KMS-11 (cell line): Measurements from ENCODE around the gene MGAT5B.

Experiments used
- H2AFZ ChIP-seq: fragments of 200-600 bp; sonication (generic); 2 replicates; pipeline ENCODE4 v1.6.1; 2016; ENCODE audit warnings: antibody characterized with exemption, mixed run types, low read depth
- H3K27ac ChIP-seq: fragments of 200-600 bp; sonication (generic); 2 replicates; pipeline ENCODE4 v1.6.1; 2016; ENCODE audit warnings: mild to moderate bottlenecking, mixed run types
- H3K27me3 ChIP-seq: fragments of 200-600 bp; sonication (generic); 2 replicates; pipeline ENCODE4 v1.6.1; 2017; ENCODE audit warnings: mild to moderate bottlenecking, low read depth, mixed run types, moderate library complexity; ENCODE audit not compliant: insufficient read depth
- H3K36me3 ChIP-seq: fragments of 200-600 bp; sonication (generic); 2 replicates; pipeline ENCODE4 v1.6.1; 2017; ENCODE audit warnings: mild to moderate bottlenecking, mixed run types; ENCODE audit not compliant: insufficient read depth
- H3K4me1 ChIP-seq: fragments of 200-600 bp; sonication (generic); 2 replicates; pipeline ENCODE4 v1.6.1; 2016; ENCODE audit warnings: mild to moderate bottlenecking, low read depth, mixed run types; ENCODE audit not compliant: poor library complexity, severe bottlenecking
- H3K4me2 ChIP-seq: fragments of 200-600 bp; sonication (generic); 2 replicates; pipeline ENCODE4 v1.7.0; 2016; ENCODE audit warnings: mild to moderate bottlenecking, mixed run types
- H3K4me3 ChIP-seq: fragments of 200-600 bp; sonication (generic); IDR thresholded peaks from 2 replicates; pipeline ENCODE4 v1.6.1; 2017; ENCODE audit warnings: low read depth, low read length, mixed read lengths; ENCODE audit not compliant: insufficient read depth
- H3K79me2 ChIP-seq: fragments of 200-600 bp; sonication (generic); 2 replicates; pipeline ENCODE4 v1.6.1; 2016; ENCODE audit warnings: low read depth, mixed run types; ENCODE audit not compliant: insufficient read depth
- H3K9ac ChIP-seq: fragments of 200-600 bp; sonication (generic); 2 replicates; pipeline ENCODE4 v1.6.1; 2016; ENCODE audit warnings: mild to moderate bottlenecking, mixed run types
- H4K20me1 ChIP-seq: fragments of 200-600 bp; sonication (generic); 2 replicates; pipeline ENCODE4 v1.6.1; 2016; ENCODE audit warnings: mild to moderate bottlenecking, mixed run types; ENCODE audit not compliant: insufficient read depth
- TF ChIP-seq, protein P1 (sequence below): fragments of 200-600 bp; sonication (generic); conservative IDR thresholded peaks from 2 replicates; pipeline ENCODE4 v1.6.1; 2017; ENCODE audit warnings: low read depth, mild to moderate bottlenecking, antibody characterized with exemption, low read length, moderate library complexity, mixed read lengths

The MGAT5B gene

DNA sequence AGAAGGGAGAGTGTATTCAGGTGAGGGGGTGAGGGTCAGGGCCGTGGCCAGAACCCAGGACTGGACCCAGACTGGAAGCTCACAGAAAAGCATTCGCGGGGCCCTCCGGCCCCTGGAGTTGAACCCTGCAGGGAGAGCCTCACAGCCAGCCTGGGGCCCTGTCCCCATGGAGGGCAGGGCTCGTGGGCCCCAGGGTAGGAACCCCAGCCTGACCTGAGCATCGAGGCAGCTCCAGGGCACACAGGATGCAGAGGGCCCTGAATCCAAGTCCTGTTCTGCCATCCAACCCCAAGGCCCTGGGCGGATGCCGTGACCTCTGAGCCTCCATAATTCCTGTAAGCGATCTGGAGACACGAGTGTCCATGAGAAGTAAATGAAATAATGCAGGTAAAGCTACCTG, 79.1 kb downstream of the MGAT5B start:
- no peak overlapping the region for H2AFZ ChIP-seq
- no peaks in the 10 kb centered on the region for H3K36me3 ChIP-seq
- H3K27me3 ChIP-seq: peaks cover 55% of the 10 kb centered on the region; the same call in 1 of the 2 replicates
- H3K4me3 ChIP-seq: no peak overlapping the region
- TF ChIP-seq, protein P1, sequence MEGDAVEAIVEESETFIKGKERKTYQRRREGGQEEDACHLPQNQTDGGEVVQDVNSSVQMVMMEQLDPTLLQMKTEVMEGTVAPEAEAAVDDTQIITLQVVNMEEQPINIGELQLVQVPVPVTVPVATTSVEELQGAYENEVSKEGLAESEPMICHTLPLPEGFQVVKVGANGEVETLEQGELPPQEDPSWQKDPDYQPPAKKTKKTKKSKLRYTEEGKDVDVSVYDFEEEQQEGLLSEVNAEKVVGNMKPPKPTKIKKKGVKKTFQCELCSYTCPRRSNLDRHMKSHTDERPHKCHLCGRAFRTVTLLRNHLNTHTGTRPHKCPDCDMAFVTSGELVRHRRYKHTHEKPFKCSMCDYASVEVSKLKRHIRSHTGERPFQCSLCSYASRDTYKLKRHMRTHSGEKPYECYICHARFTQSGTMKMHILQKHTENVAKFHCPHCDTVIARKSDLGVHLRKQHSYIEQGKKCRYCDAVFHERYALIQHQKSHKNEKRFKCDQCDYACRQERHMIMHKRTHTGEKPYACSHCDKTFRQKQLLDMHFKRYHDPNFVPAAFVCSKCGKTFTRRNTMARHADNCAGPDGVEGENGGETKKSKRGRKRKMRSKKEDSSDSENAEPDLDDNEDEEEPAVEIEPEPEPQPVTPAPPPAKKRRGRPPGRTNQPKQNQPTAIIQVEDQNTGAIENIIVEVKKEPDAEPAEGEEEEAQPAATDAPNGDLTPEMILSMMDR: no peak
- no peak overlapping the region for H3K9ac ChIP-seq
- no peak overlapping the region for H3K4me2 ChIP-seq
- H3K27ac ChIP-seq: no peak overlapping the region
- H3K4me1 ChIP-seq: peaks cover 5% of the 10 kb centered on the region
- H4K20me1 ChIP-seq: no peaks in the 10 kb centered on the region
- no peaks in the 10 kb centered on the region for H3K79me2 ChIP-seq

DNA sequence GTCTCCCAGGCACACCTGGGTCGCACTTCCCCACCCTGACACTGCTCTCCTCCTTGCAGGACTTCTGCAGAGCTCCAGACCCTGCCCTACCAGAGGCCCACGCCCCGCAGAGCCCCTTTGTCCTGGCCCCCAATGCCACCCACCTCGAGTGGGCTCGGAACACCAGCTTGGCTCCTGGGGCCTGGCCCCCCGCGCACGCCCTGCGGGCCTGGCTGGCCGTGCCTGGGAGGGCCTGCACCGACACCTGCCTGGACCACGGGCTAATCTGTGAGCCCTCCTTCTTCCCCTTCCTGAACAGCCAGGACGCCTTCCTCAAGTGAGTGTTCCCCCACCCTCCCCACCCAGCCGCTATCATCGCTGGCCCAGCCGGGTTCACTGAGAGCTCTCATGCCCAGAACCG, 79.6 kb downstream of the MGAT5B start:
- peaks cover 55% of the 10 kb centered on the region; the same call in 1 of the 2 replicates for H3K27me3 ChIP-seq
- H2AFZ ChIP-seq: no peak overlapping the region
- H3K79me2 ChIP-seq: no peaks in the 10 kb centered on the region
- TF ChIP-seq, protein P1: no peak
- H3K9ac ChIP-seq: no peak overlapping the region
- H3K27ac ChIP-seq: no peak overlapping the region
- H3K4me1 ChIP-seq: peaks cover 5% of the 10 kb centered on the region
- H3K4me2 ChIP-seq: no peak overlapping the region
- H3K36me3 ChIP-seq: no peaks in the 10 kb centered on the region
- H3K4me3 ChIP-seq: no peak overlapping the region
- H4K20me1 ChIP-seq: no peaks in the 10 kb centered on the region

DNA sequence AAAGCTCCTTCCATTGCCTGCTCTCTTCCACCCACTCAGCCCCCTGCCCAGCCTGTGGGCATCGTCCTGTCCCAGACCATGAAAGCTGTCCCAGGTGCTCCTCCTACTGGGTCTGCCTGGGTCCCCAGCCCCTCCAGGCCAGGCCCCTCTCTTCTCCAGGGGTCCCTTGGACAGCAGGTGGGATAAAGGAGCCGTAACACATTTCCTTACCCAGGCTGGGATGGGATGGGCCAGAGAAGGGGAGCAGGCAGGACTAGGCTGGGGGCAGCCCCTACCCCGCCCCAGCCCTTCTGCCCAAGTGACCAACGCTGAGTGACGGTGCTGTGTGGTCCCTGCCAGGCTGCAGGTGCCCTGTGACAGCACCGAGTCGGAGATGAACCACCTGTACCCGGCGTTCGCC, 80.1 kb downstream of the MGAT5B start:
- Histone ChIP-seq H3K27ac (no peak overlapping the region), H3K4me3 (no peak overlapping the region), H3K27me3 (peaks cover 52% of the 10 kb centered on the region; the same call in 1 of the 2 replicates), H4K20me1 (no peaks in the 10 kb centered on the region), H3K4me2 (no peak overlapping the region), H3K9ac (no peak overlapping the region), H3K79me2 (no peaks in the 10 kb centered on the region), H3K36me3 (no peaks in the 10 kb centered on the region), H2AFZ (no peak overlapping the region), H3K4me1 (peaks cover 5% of the 10 kb centered on the region)
- TF ChIP-seq, protein P1: no peak

DNA sequence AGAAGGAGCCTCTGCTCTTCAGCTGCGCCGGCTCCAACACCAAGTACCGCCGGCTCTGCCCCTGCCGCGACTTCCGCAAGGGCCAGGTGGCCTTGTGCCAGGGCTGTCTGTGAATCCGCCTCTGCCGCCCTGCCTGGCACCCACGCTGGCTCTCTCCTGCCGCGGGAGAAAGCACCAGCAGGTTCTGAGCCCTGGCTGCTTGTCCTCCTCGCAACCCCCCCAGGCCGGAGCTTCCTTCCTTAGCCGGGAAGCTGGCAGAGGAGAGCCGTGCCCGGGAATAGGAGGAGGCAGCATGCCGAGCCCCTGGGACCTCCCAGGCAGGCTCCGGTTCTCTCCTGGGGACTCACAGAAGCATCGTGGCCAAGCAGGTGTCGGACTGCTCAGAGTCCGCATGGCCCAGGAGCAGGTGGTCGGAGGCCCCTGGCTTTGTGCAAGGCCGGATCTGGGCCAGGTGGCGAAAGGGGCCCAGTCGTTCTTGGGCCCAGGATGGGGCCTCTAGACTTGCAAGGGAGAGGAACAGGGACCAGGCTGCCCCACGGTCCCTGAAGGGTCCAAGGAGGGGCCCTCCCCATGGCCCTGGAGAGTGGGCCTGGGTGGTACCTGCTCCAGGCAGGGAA, 80.6 kb downstream of the MGAT5B start:
- H3K4me2 ChIP-seq: no peak overlapping the region
- H3K36me3 ChIP-seq: no peaks in the 10 kb centered on the region
- no peak overlapping the region for H3K4me3 ChIP-seq
- H3K9ac ChIP-seq: no peak overlapping the region
- H4K20me1 ChIP-seq: no peaks in the 10 kb centered on the region
- H3K4me1 ChIP-seq: peaks cover 5% of the 10 kb centered on the region
- TF ChIP-seq, protein P1: no peak
- H3K27ac ChIP-seq: no peak overlapping the region
- H2AFZ ChIP-seq: no peak overlapping the region
- peaks cover 49% of the 10 kb centered on the region; the same call in 1 of the 2 replicates for H3K27me3 ChIP-seq
- H3K79me2 ChIP-seq: no peaks in the 10 kb centered on the region
